ENCODE measurements around the gene MED13. TPM values are rescaled to one million over a fixed set of nuclear protein-coding genes. Genes with fewer than 3 reads are reported as not detected.

The MED13 gene
- polyA plus RNA-seq, 1 of the 3 experiments (the other 2 are of a cell fraction) = 6.3 TPM

- H2AFZ ChIP-seq (ENCODE audit: low read depth) = no peak overlapping the region
- peaks cover 84 to 94% of the 10 kb centered on the region in 2 experiments for H3K36me3 ChIP-seq (replicated peaks in 1 of 2; ENCODE audit: control insufficient read depth in 1 of 2, insufficient read depth in 2 of 2, low read length in 1 of 2)
- H4K20me1 ChIP-seq (ENCODE audit: insufficient read depth) = no peaks in the 10 kb centered on the region
- no peaks in the 10 kb centered on the region for H3K9me2 ChIP-seq
- no peaks in the 10 kb centered on the region for H3K79me2 ChIP-seq (ENCODE audit: insufficient read depth)
- TF ChIP-seq REST (IDR thresholded peaks at IDR 0.05; ENCODE audit: low read depth, low read length) = no peak
- no peak for TF ChIP-seq RXRA (IDR thresholded peaks at IDR 0.05; ENCODE audit: borderline replicate concordance, low read depth)
- no peak for TF ChIP-seq MXI1 (IDR thresholded peaks at IDR 0.05; ENCODE audit: low read depth, low read length)
- TF ChIP-seq FOXJ3 (CRISPR knock-in tag; IDR thresholded peaks at IDR 0.05) = no peak
- no peak for TF ChIP-seq USF2 (IDR thresholded peaks at IDR 0.05; ENCODE audit: borderline replicate concordance, low read depth, low read length)
- no peak for TF ChIP-seq GABPA (IDR thresholded peaks at IDR 0.05; ENCODE audit: low read depth)
- CTCF ChIA-PET = interaction anchor here (0.6 to 1.1 kb wide), 2 partner anchors 49 to 162 kb away, joined by 3 read pairs; no protein-coding TSS in a partner anchor
- H3K4me1 ChIP-seq (ENCODE audit: control insufficient read depth in 1 of 2, insufficient read depth in 2 of 2, low read depth in 1 of 2, low read length in 1 of 2) = no peaks in the 10 kb centered on the region
- H3K27ac ChIP-seq (ENCODE audit: low read depth in 2 of 2, low read length in 1 of 2) = no peak overlapping the region
- POLR2A ChIA-PET = interaction anchor here (0.5 kb wide), 1 partner anchor 84 kb away, joined by 3 read pairs; the partner anchor contains the start of gene BRIP1
- H3K27me3 ChIP-seq (ENCODE audit: insufficient read depth) = no peaks in the 10 kb centered on the region
- H3K4me3 ChIP-seq (ENCODE audit: low read depth in 2 of 2, low read length in 1 of 2) = no peak overlapping the region
- no peaks in the 10 kb centered on the region for H3K9me3 ChIP-seq
- DNase-seq = no peak
- WGBS (ENCODE audit: low lambda C conversion rate) = 82% methylated on average over 3 of the region's 3 CpGs
- no peak overlapping the region for H3K4me2 ChIP-seq
- H3K9ac ChIP-seq = no peak overlapping the region
- H3F3A ChIP-seq (replicated peaks; ENCODE audit: insufficient read depth) = peaks cover 16% of the 10 kb centered on the region
These were observed 117.6 kb downstream of the MED13 start for GRCh38 chr17:61947367-61948078.

- 92% methylated on average over 2 of the region's 2 CpGs for WGBS (ENCODE audit: low lambda C conversion rate)
- Histone ChIP-seq H3K4me1 (ENCODE audit: control insufficient read depth in 1 of 2, insufficient read depth in 2 of 2, low read depth in 1 of 2, low read length in 1 of 2) (no peaks in the 10 kb centered on the region), H3K27me3 (ENCODE audit: insufficient read depth) (no peaks in the 10 kb centered on the region), H4K20me1 (ENCODE audit: insufficient read depth) (no peaks in the 10 kb centered on the region), H3F3A (replicated peaks; ENCODE audit: insufficient read depth) (peaks cover 22% of the 10 kb centered on the region), H3K27ac (ENCODE audit: low read depth in 2 of 2, low read length in 1 of 2) (no peak overlapping the region), H3K79me2 (ENCODE audit: insufficient read depth) (no peaks in the 10 kb centered on the region), H3K4me3 (ENCODE audit: low read depth in 2 of 2, low read length in 1 of 2) (no peak overlapping the region), H2AFZ (ENCODE audit: low read depth) (no peak overlapping the region), H3K36me3 (replicated peaks in 1 of 2; ENCODE audit: control insufficient read depth in 1 of 2, insufficient read depth in 2 of 2, low read length in 1 of 2) (peaks cover 81 to 94% of the 10 kb centered on the region in 2 experiments), H3K9me2 (no peaks in the 10 kb centered on the region), H3K9ac (no peak overlapping the region), H3K9me3 (no peaks in the 10 kb centered on the region), H3K4me2 (no peak overlapping the region)
- ChIA-PET CTCF (no interaction called here), POLR2A (no interaction called here)
- no peak for DNase-seq
- TF ChIP-seq NFIC (IDR thresholded peaks at IDR 0.05; ENCODE audit: borderline replicate concordance) = no peak
- TF ChIP-seq CHD2 (IDR thresholded peaks at IDR 0.05; ENCODE audit: low read length, partially characterized antibody) = no peak
- no peak for TF ChIP-seq REST (IDR thresholded peaks at IDR 0.05; ENCODE audit: low read depth, low read length)
- TF ChIP-seq GATA2 (CRISPR knock-in tag; IDR thresholded peaks at IDR 0.05) = no peak
- no peak for TF ChIP-seq MXI1 (IDR thresholded peaks at IDR 0.05; ENCODE audit: low read depth, low read length)
- TF ChIP-seq NRF1 (IDR thresholded peaks at IDR 0.05; ENCODE audit: low read depth, low read length) = no peak
- TF ChIP-seq TCF12 (IDR thresholded peaks at IDR 0.05) = no peak
- TF ChIP-seq POLR2AphosphoS5 (IDR thresholded peaks at IDR 0.05; ENCODE audit: low read depth, low read length) = no peak
- no peak for TF ChIP-seq EP300 (IDR thresholded peaks at IDR 0.05; ENCODE audit: borderline replicate concordance in 1 of 2, low read depth in 1 of 2, low read length in 1 of 2)
- no peak for TF ChIP-seq USF2 (IDR thresholded peaks at IDR 0.05; ENCODE audit: borderline replicate concordance, low read depth, low read length)
- no peak for TF ChIP-seq MAX (IDR thresholded peaks at IDR 0.05; ENCODE audit: low read depth)
- TF ChIP-seq EZH2phosphoT487 (IDR thresholded peaks at IDR 0.05; ENCODE audit: borderline replicate concordance, low read depth) = no peak
- no peak for TF ChIP-seq FOXJ3 (CRISPR knock-in tag; IDR thresholded peaks at IDR 0.05)
- TF ChIP-seq RXRA (IDR thresholded peaks at IDR 0.05; ENCODE audit: borderline replicate concordance, low read depth) = no peak
These were observed 118.7 kb downstream of the MED13 start for GRCh38 chr17:61946359-61946758.

Measured in SK-N-SH (cell line).